Neural cell (in vitro differentiated cells): ENCODE data around the gene CPSF7. TPM values are rescaled to one million over a fixed set of nuclear protein-coding genes. Genes with fewer than 3 reads are reported as not detected.

Experiments used
- H2AFZ ChIP-seq: fragments of 200-600, 300-800 bp; sonication (generic), shearing (Covaris generic); 2 replicates; pipeline ENCODE4 v1.6.0; 2014; ENCODE audit warnings: low read depth, mild to moderate bottlenecking, antibody characterized with exemption, low read length, moderate library complexity
- H3F3A ChIP-seq: fragments of 200-600 bp; shearing (Covaris generic); 2 replicates; pipeline ENCODE4 v1.6.1; 2016; ENCODE audit warnings: mild to moderate bottlenecking, moderate library complexity, mixed read lengths, antibody characterized with exemption, low read length; ENCODE audit not compliant: insufficient read depth, poor library complexity, severe bottlenecking
- H3K27ac ChIP-seq: fragments of 200-600, 300-800 bp; sonication (generic), shearing (Covaris generic); 2 replicates; pipeline ENCODE4 v1.5.1; 2014; ENCODE audit warnings: mild to moderate bottlenecking, low read length, moderate library complexity
- H3K27me3 ChIP-seq: fragments of 300-800, 200-600 bp; sonication (generic), shearing (Covaris generic); 2 replicates; pipeline ENCODE4 v1.6.0; 2014; ENCODE audit warnings: mild to moderate bottlenecking, low read depth, low read length, moderate library complexity; ENCODE audit not compliant: insufficient read depth
- H3K36me3 ChIP-seq: fragments of 300-800, 200-600 bp; sonication (generic), shearing (Covaris generic); 2 replicates; pipeline ENCODE4 v1.5.1; 2014; ENCODE audit warnings: mild to moderate bottlenecking, antibody characterized with exemption, low read length, moderate library complexity; ENCODE audit not compliant: insufficient read depth
- H3K4me2 ChIP-seq: fragments of 300-800, 200-600 bp; sonication (generic), shearing (Covaris generic); 2 replicates; pipeline ENCODE4 v1.6.0; 2014; ENCODE audit warnings: mild to moderate bottlenecking, low read length
- H3K4me3 ChIP-seq: fragments of 300-800, 200-600 bp; sonication (generic), shearing (Covaris generic); 2 replicates; pipeline ENCODE4 v1.5.1; 2014; ENCODE audit warnings: mild to moderate bottlenecking, low read length, moderate library complexity
- H3K79me2 ChIP-seq: fragments of 200-600 bp; shearing (Covaris generic); replicated peaks from 2 replicates; pipeline ENCODE4 v1.6.0; 2014; ENCODE audit warnings: mild to moderate bottlenecking, low read length, moderate library complexity; ENCODE audit not compliant: insufficient read depth
- H3K9ac ChIP-seq: fragments of 300-800, 200-600 bp; sonication (generic), shearing (Covaris generic); 2 replicates; pipeline ENCODE4 v1.6.1; 2016; ENCODE audit warnings: mild to moderate bottlenecking, low read length, mixed read lengths
- H3K9me2 ChIP-seq: fragments of 200-600 bp; shearing (Covaris generic); 2 replicates; pipeline ENCODE4 v1.6.1; 2016; ENCODE audit warnings: mild to moderate bottlenecking, low read length, mixed read lengths; ENCODE audit not compliant: insufficient read depth
- H3K9me3 ChIP-seq: fragments of 200-600, 300-800 bp; sonication (generic), shearing (Covaris generic); 2 replicates; pipeline ENCODE4 v1.6.1; 2016; ENCODE audit warnings: mild to moderate bottlenecking, mixed run types, low read length, moderate library complexity, mixed read lengths
- H4K20me1 ChIP-seq: fragments of 200-600 bp; shearing (Covaris generic); 2 replicates; pipeline ENCODE4 v1.6.1; 2016; ENCODE audit warnings: mild to moderate bottlenecking, mixed run types; ENCODE audit not compliant: insufficient read depth
- CTCF ChIP-seq: fragments of 450-650 bp; IDR thresholded peaks from 2 replicates; pipeline ENCODE4 v1.5.1; 2014; ENCODE audit warnings: antibody characterized with exemption, mild to moderate bottlenecking, moderate library complexity; ENCODE audit not compliant: poor library complexity, severe bottlenecking
- EP300 ChIP-seq: fragments of 450-650 bp; conservative IDR thresholded peaks from 2 replicates; pipeline ENCODE4 v1.6.1; 2014; ENCODE audit warnings: antibody characterized with exemption, mild to moderate bottlenecking, moderate library complexity; ENCODE audit not compliant: poor library complexity, severe bottlenecking
- EZH2 ChIP-seq: fragments of 200-600, 300-800 bp; shearing (Covaris generic), sonication (generic); IDR thresholded peaks from 2 replicates; pipeline ENCODE4 v1.6.1; 2014; ENCODE audit warnings: antibody characterized with exemption, low read length, borderline replicate concordance, mild to moderate bottlenecking; ENCODE audit not compliant: insufficient read depth, poor library complexity, severe bottlenecking
- MXI1 ChIP-seq: fragments of 450-650 bp; conservative IDR thresholded peaks from 2 replicates; pipeline ENCODE4 v1.6.1; 2014; ENCODE audit warnings: antibody characterized with exemption, mild to moderate bottlenecking; ENCODE audit not compliant: poor library complexity, severe bottlenecking
- POLR2AphosphoS5 ChIP-seq: IDR thresholded peaks from 2 replicates; pipeline ENCODE4 v1.6.1; 2012
- RAD21 ChIP-seq: fragments of 450-650 bp; conservative IDR thresholded peaks from 2 replicates; pipeline ENCODE4 v1.6.1; 2014; ENCODE audit warnings: antibody characterized with exemption, mild to moderate bottlenecking, moderate library complexity
- REST ChIP-seq: IDR thresholded peaks from 2 replicates; pipeline ENCODE4 v1.6.1; 2012; ENCODE audit warnings: borderline replicate concordance
- SMC3 ChIP-seq: fragments of 450-650 bp; conservative IDR thresholded peaks from 2 replicates; pipeline ENCODE4 v1.6.1; 2014; ENCODE audit warnings: antibody characterized with exemption, mild to moderate bottlenecking, moderate library complexity; ENCODE audit not compliant: poor library complexity
- TAF1 ChIP-seq: IDR thresholded peaks from 2 replicates; pipeline ENCODE4 v1.6.1; 2012; ENCODE audit warnings: low read depth
- polyA plus RNA-seq: library from polyadenylated mRNA; depleted of rRNA; stranded (reverse); fragments of >200 nt; gene quantifications from 2 replicates; pipeline ENCODE4 v1.2.3, GENCODE V29; 2014

Gene CPSF7
- polyA plus RNA-seq, 1 donor from 2014 or later, result 80.2 TPM

- Histone ChIP-seq H3F3A (no peaks in the 10 kb centered on the region), H3K9me3 (no peaks in the 10 kb centered on the region), H2AFZ (peak overlapping the region; percentile 96), H3K9me2 (no peaks in the 10 kb centered on the region), H3K4me2 (peak overlapping the region; percentile 90), H3K27me3 (no peaks in the 10 kb centered on the region), H3K36me3 (no peaks in the 10 kb centered on the region), H3K4me3 (peak overlapping the region; percentile 97), H3K79me2 (peaks cover 24% of the 10 kb centered on the region), H4K20me1 (no peaks in the 10 kb centered on the region), H3K27ac (peak overlapping the region; percentile 100), H3K9ac (peak overlapping the region; percentile 100)
- TF ChIP-seq POLR2AphosphoS5, result no peak
- no peak for TF ChIP-seq EP300
- no peak for TF ChIP-seq REST
- no peak for TF ChIP-seq EZH2
- no peak for TF ChIP-seq MXI1
- no peak for TF ChIP-seq TAF1
- no peak for TF ChIP-seq CTCF
- TF ChIP-seq RAD21, result no peak
Observed at GRCh38 chr11:61361237-61361740, 68.5 kb downstream of the CPSF7 start.

GRCh38 chr11:61359516-61359915, 70.3 kb downstream of the CPSF7 start:
- no peak overlapping the region for H3K27ac ChIP-seq

More at GRCh38 chr11:61359516-61359915, 70.3 kb downstream of the CPSF7 start:
- no peak overlapping the region for H3K4me3 ChIP-seq
- H3K9me2 ChIP-seq, result no peaks in the 10 kb centered on the region
- no peaks in the 10 kb centered on the region for H3F3A ChIP-seq
- no peaks in the 10 kb centered on the region for H3K27me3 ChIP-seq
- no peak overlapping the region for H3K4me2 ChIP-seq
- no peaks in the 10 kb centered on the region for H3K36me3 ChIP-seq
- H2AFZ ChIP-seq, result no peak overlapping the region
- peaks cover 24% of the 10 kb centered on the region for H3K79me2 ChIP-seq
- TF ChIP-seq MXI1 (no peak), SMC3 (no peak), REST (no peak), EP300 (no peak), CTCF (no peak), EZH2 (no peak), TAF1 (no peak), POLR2AphosphoS5 (no peak), RAD21 (no peak)
- no peaks in the 10 kb centered on the region for H4K20me1 ChIP-seq
- no peaks in the 10 kb centered on the region for H3K9me3 ChIP-seq
- no peak overlapping the region for H3K9ac ChIP-seq
